Epidermal melanocyte (primary cell): Measurements from ENCODE around the gene ACTBL2.
"Not testable (repeated sequence)": the region's sequence is repeated elsewhere in the genome, so short reads cannot be mapped to it uniquely, and the experiment has no call there.

ENCODE experiments used
- DNase-seq: peaks from one replicate; pipeline ENCODE4 v3.0.0; 2011; ENCODE audit warnings: low spot score; ENCODE audit not compliant: insufficient read length

The ACTBL2 gene

GRCh38 chr5:57482671-57483106 lies at the start of gene ACTBL2:
Gene ACTBL2, minus strand, starts transcription at chr5:57482811. Its CDS starts 104 bp downstream, at chr5:57482707.
- DNase-seq, result no peak

- DNase-seq, result no peak
Observed at GRCh38 chr5:57531333-57531732, 48.7 kb upstream of the ACTBL2 start.

GRCh38 chr5:57529864-57530263 lies 47.3 kb upstream of the ACTBL2 start:
- no peak for DNase-seq

GRCh38 chr5:57527870-57528269 lies 45.3 kb upstream of the ACTBL2 start:
- DNase-seq, result no peak

GRCh38 chr5:57524348-57525060 lies 41.9 kb upstream of the ACTBL2 start:
- no peak for DNase-seq

- DNase-seq, result not testable (repeated sequence)
Observed at GRCh38 chr5:57522477-57522876, 39.9 kb upstream of the ACTBL2 start.

- not testable (repeated sequence) for DNase-seq
Observed at GRCh38 chr5:57518415-57518814, 35.8 kb upstream of the ACTBL2 start.

GRCh38 chr5:57517250-57517649 lies 34.6 kb upstream of the ACTBL2 start:
- DNase-seq, result no peak

GRCh38 chr5:57513785-57514184 lies 31.2 kb upstream of the ACTBL2 start:
- DNase-seq, result no peak

- no peak for DNase-seq
Observed at GRCh38 chr5:57511321-57511720, 28.7 kb upstream of the ACTBL2 start.

- DNase-seq, result no peak
Observed at GRCh38 chr5:57509501-57510260, 27.1 kb upstream of the ACTBL2 start.

- no peak for DNase-seq
Observed at GRCh38 chr5:57508211-57508610, 25.6 kb upstream of the ACTBL2 start.

- DNase-seq, result no peak
Observed at GRCh38 chr5:57505272-57506200, 22.9 kb upstream of the ACTBL2 start.

GRCh38 chr5:57504357-57504756 lies 21.7 kb upstream of the ACTBL2 start:
- DNase-seq, result no peak

GRCh38 chr5:57503433-57503832 lies 20.8 kb upstream of the ACTBL2 start:
- no peak for DNase-seq

- DNase-seq, result no peak
Observed at GRCh38 chr5:57501414-57502201, 19.0 kb upstream of the ACTBL2 start.

GRCh38 chr5:57499262-57500050 lies 16.8 kb upstream of the ACTBL2 start:
- DNase-seq, result peak; percentile 37

GRCh38 chr5:57497733-57498132 lies 15.1 kb upstream of the ACTBL2 start:
- DNase-seq, result no peak

- no peak for DNase-seq
Observed at GRCh38 chr5:57495285-57496086, 12.9 kb upstream of the ACTBL2 start.
